Body of pancreas (tissue), 4 donors: ENCODE results near the gene ATG2A.

ENCODE experiments used
- CTCF ChIP-seq, 7 experiments: fragments of 450-650 bp in 4 of 7; fragments of 200-600 bp in 3 of 7; sonication (generic) in 3 of 7; IDR thresholded peaks; one replicate each; pipeline ENCODE4 v1.5.1; 2016 to 2019; ENCODE audit warnings: antibody characterized with exemption in 7 of 7
- POLR2A ChIP-seq, 3 donors: fragments of 450-650 bp; IDR thresholded peaks; one replicate each; pipeline ENCODE4 v1.6.1; 2016; ENCODE audit warnings: antibody characterized with exemption in 3 of 3, mild to moderate bottlenecking in 2 of 3

- TF ChIP-seq CTCF (IDR thresholded peaks at IDR 0.05) (no peak), POLR2A (IDR thresholded peaks at IDR 0.05) (no peak)
These were observed 50.9 kb downstream of the ATG2A start for GRCh38 chr11:64866173-64866491.
